Subcutaneous adipose tissue (tissue), 4 donors: ENCODE measurements around the gene AFF3. TPM values are rescaled to one million over a fixed set of nuclear protein-coding genes. Genes with fewer than 3 reads are reported as not detected.

Source experiments
- CTCF ChIP-seq: fragments of 450-650 bp; IDR thresholded peaks from one replicate; pipeline ENCODE4 v1.5.1; 2016; ENCODE audit warnings: low read depth, mild to moderate bottlenecking, control low read depth, antibody characterized with exemption, moderate library complexity
- total RNA-seq, 4 donors: library from RNA; depleted of rRNA; stranded (reverse); fragments of >200 nt; gene quantifications; one replicate each; pipeline ENCODE4 v1.1.0, GENCODE V29; 2016

The AFF3 gene
- total RNA-seq, 4 donors from 2014 or later: 2.5 to 6.2 (median 5.6) TPM

GRCh38 chr2:99846462-99847107 is 295.8 kb downstream of the AFF3 start:
- TF ChIP-seq CTCF: no peak

GRCh38 chr2:99845296-99845695 is 297.1 kb downstream of the AFF3 start:
- no peak for TF ChIP-seq CTCF

GRCh38 chr2:99842451-99842850 is 299.9 kb downstream of the AFF3 start:
- TF ChIP-seq CTCF: no peak

- no peak for TF ChIP-seq CTCF
Measured at GRCh38 chr2:99841749-99842148, 300.6 kb downstream of the AFF3 start.

- TF ChIP-seq CTCF: no peak
Measured at GRCh38 chr2:99840831-99841230, 301.6 kb downstream of the AFF3 start.

GRCh38 chr2:99836690-99837605 is 305.4 kb downstream of the AFF3 start:
- no peak for TF ChIP-seq CTCF

- no peak for TF ChIP-seq CTCF
Measured at GRCh38 chr2:99834426-99834825, 308.0 kb downstream of the AFF3 start.
